PC-3 (cell line): ENCODE data around the gene CMTM7.

Experiments
- EZH2 ChIP-seq: fragments of 300-600 bp; sonication (generic); IDR thresholded peaks from one replicate; pipeline ENCODE4 v1.6.1; 2017; ENCODE audit warnings: antibody characterized with exemption, mild to moderate bottlenecking, low read length; ENCODE audit not compliant: unreplicated experiment
- TF ChIP-seq, protein P1 (sequence below): fragments of 300-600 bp; sonication (generic); conservative IDR thresholded peaks from 2 replicates; pipeline ENCODE4 v1.5.1; 2017; ENCODE audit warnings: antibody characterized with exemption, low read depth, mild to moderate bottlenecking, low read length

GRCh38 chr3:32353351-32353750, 38.3 kb upstream of the CMTM7 start:
- TF ChIP-seq, protein P1, sequence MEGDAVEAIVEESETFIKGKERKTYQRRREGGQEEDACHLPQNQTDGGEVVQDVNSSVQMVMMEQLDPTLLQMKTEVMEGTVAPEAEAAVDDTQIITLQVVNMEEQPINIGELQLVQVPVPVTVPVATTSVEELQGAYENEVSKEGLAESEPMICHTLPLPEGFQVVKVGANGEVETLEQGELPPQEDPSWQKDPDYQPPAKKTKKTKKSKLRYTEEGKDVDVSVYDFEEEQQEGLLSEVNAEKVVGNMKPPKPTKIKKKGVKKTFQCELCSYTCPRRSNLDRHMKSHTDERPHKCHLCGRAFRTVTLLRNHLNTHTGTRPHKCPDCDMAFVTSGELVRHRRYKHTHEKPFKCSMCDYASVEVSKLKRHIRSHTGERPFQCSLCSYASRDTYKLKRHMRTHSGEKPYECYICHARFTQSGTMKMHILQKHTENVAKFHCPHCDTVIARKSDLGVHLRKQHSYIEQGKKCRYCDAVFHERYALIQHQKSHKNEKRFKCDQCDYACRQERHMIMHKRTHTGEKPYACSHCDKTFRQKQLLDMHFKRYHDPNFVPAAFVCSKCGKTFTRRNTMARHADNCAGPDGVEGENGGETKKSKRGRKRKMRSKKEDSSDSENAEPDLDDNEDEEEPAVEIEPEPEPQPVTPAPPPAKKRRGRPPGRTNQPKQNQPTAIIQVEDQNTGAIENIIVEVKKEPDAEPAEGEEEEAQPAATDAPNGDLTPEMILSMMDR: no peak
- TF ChIP-seq EZH2: no peak
